Stimulated activated CD4-positive, alpha-beta T cell treated with anti-CD3 and anti-CD28 coated beads, TNF-alpha, amount 100 ng/mL, for 1 hour (primary cell): ENCODE measurements around the gene DACH2.

Experiments
- DNase-seq, 3 donors: peaks; one replicate each; pipeline ENCODE4 v3.0.0-alpha.2; 2020; ENCODE audit warnings: low read depth in 3 of 3, low spot score in 1 of 3

The DACH2 gene

DNA sequence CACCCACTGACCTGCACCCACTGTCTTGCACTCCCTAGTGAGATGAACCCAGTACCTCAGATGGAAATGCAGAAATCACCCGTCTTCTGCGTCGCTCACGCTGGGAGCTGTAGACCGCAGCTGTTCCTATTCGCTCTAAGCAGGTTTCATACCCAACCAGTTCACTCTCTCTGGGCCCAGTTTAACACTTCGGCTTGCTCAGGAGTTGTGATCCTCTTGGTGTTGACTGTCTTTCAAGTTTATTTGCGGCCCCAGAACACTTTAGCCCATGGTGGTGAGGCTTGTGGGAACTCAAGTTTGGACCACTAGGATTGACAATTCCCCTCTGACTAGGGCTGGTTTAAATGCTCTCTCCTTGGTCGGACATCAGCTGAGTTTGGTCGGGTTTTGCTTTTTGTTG is 147.0 kb downstream of the DACH2 start:
- no peak for DNase-seq

DNA sequence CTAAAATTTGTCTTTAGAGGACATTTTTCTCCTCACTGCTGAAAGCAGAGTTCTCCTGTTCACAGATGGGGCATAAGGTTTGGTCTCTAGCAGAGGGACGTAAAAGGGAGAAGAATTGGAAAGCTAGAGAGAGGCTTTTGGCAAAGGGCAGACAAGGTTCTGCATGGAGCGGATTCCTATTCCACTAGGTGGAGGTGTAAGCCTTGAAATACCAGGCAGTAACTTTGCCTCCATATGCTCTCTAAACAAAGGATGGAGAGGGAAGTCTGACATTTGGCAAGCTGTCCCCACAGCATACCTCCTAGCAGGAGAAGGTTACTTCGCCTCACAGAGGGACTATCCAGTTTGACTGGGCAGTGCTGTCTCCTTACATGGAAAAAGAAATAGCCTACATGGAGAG is 174.7 kb downstream of the DACH2 start:
- no peak for DNase-seq

DNA sequence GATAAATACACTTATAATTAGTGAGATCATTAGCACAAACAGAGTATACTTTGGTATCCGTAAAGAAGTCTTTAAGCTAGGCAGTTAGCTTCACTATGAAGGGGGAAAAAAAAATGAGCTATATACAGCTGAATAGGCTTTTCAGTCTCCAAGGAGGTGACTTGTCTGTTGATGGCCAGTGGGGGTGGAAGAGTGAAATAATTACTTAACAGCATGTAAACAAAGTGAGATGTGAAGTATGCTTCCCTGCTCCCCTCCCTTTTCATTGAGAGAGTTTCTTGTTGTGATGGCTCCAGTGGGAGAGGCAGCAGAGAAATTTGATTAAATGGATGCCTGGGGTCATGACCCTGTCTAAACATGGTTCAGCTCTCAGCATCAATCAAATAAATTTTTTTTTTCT is 180.9 kb downstream of the DACH2 start:
- no peak for DNase-seq

DNA sequence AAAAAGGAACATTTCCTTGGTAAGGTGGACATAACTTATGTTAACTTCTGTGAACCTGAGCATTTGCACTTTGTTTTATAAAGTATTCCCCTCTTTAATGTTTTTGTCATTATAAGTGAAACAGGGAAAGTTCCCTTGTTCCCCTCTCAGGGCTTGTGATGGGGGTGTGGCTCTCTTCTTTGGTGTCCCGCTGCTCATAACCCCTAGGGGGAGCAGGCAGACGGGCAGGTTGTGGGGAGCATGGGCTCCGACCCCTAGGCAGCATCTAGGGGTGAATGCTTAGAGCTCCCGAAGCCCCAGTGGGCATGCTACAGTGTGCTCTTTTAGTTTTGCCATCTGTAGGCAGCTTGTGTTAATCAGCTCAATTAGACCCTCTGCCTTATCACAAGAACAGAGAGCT is 200.4 kb downstream of the DACH2 start:
- no peak for DNase-seq

DNA sequence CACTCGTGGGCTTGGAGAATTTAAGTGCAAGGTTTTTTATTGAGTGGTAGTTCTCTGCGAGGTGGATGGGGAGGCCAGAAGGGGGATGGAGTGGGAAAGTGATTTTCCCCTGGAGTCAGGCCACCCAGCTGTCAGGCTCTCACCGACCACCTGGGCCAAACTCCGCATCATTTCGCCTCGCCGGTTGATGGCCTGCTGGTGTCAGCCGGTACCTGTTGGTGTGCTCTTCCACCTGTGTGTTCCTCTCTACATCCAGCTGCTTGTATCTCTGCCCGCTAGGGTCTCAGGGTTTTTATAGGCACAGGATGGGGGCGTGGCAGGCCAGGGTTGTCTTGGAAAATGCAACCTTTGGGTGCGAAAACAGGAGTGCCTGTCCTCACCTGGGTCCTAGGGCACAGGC is 200.9 kb downstream of the DACH2 start:
- no peak for DNase-seq

DNA sequence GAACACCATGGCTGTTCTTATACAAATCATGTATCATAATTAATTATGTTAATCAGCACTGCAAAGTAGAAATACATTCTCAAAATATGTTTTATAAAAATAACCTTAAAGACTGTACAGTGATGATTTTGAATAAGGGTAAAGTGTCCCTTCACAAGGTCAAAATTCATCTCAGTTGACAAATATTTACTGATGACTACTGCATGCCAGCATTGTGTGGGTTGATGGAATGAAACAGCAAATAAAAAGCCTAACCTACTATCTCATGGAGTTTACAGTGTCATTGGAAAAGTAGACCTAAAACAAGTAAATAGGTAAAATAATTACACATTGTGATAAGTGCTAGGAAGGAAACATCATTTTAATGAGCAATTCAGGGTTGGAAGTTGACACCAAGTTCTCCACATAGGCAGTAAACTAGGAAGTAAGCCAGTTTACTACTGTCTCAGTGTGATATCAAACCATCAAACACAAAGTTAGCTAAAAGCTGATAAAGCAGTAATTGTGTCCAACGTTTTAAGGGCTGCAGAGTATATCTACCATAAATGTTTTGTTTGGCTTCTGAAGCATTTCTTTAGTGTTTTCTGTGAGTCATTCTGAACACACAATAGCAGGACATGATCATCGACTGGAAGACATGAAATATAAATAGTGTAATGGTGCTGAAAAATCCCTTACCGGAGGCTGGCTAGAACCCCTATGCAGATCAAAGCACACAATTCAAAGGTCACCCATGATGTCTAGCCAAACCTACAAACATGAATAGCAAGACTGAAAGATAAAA is 221.8 kb downstream of the DACH2 start:
- DNase-seq, result no peak

DNA sequence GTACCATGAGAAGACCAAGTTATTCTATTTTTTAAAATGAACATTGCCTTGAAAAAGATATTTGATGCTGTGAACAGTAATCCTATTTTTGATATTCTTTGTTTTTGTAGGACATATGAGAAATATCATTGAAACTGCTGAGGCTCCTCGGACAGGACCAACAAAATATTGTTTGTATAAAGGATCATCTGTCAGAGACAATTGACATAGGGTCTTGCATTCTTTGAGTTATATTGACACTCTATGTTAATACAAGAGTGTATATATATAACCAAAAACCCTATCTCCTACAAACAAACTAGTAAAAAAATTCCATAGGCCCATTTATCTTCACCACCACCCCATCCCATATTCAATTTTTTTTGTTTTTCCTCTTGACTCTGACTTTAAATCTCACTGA is 222.7 kb downstream of the DACH2 start:
- DNase-seq, result no peak

DNA sequence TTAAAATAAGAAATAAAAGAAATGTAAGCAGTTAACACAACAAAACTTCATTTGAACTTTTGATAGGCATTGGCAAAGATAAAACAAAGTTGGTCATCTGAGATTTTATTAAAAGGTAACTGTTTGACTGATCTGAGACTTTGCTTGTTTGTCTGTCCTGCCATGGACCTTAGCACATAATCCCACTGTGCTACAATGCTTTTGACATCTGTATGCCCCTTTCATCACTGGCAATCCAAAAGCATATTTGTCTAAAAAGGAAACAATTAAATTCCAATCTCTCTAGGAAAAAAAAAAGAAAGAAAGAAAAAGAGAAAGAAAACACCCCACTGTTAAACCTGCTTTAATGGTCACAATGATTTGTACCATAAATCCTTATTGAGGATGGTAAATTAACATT is 231.0 kb downstream of the DACH2 start:
- no peak for DNase-seq

DNA sequence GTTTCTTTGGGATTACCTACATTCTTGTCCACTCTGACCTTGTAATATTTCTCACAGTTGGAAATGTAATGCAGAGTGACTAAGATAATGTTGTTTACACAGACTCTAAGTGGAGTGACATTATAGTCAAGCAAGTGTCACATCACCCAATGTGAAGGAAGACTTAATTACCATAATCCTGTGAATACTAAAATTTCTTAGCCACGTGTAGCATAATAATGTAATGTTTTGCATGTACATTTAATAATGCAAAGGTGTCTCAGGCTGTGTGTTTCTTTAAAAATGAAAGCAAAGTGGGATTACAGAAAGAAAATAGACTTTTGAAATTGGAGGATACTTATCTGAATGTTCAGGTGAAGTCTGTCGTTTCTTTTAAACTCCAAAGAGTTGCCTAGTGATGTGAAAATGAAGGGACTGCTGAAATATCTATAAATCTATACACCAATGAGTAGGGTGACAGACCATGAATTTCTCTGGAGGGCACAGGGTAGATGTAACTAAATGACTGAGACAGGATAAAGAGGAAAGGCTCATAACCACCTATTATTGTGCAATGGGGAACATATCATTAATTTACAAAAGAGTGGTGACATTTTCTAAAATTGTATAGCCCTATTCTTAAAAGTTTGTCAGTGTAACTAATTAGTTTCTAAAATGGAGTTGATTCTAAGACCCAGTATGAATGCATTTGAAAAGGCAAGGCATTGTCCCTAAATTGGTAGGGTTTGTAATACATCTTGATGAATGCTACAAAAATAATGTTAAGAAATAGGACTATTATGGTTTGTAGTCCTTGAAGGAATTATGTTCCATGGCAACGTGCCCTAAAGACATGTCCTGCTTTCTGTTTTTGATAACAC is 235.7 kb downstream of the DACH2 start:
- DNase-seq, result no peak

DNA sequence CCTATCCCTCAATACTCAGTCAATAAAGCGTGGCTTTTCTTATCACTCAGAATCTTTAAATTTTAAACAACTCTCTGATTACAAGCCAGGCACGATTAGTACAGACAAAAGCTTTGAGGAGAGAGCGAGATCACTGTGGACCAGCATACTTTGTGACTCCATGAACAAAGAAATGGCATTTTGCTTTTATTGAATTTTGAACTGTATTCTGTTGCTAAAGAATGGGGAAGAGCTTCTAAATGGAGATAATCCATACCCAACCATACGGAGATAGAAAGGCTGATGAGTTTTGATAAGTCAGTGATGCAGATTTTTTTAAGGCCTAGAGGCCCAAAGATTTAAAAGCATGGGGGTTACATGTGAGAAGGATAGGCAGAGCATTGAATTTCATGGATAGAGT is 259.1 kb downstream of the DACH2 start:
- DNase-seq, result no peak

DNA sequence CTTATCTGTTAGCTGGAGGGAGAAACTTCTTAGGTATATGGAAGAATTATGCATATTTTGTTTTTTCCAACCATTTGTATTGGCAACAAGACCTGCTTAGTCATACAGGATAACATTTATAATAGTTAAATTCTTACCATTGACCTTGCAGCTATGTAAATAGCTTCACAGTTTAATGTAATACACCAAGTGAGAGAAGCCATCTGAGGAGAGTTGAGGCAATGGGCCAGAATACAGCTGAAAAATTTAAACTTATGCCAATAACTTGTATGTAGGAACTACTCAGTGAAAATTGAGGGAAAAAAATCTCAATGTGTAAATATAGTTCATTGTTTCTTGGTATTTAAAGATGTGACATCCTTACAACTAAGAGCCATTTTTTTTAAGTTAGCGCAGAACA is 273.5 kb downstream of the DACH2 start:
- DNase-seq, result no peak

DNA sequence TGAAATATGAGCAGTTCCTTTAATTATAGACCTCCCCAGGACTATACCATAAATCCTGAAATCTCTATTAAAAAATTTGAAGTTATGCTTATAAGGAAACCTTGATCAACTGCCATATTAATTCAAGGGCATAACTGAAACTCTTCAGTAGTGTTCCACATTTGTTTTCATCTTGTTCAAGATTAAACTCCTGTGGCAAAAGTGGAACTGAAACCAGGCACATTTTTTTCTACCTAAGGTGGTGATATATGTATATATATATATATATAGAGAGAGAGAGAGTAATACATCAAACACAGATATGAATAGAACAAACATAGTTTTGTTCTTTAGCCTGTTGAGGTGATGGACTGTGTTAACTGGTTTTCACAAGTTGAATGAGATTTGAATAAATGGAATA is 287.9 kb downstream of the DACH2 start:
- no peak for DNase-seq

DNA sequence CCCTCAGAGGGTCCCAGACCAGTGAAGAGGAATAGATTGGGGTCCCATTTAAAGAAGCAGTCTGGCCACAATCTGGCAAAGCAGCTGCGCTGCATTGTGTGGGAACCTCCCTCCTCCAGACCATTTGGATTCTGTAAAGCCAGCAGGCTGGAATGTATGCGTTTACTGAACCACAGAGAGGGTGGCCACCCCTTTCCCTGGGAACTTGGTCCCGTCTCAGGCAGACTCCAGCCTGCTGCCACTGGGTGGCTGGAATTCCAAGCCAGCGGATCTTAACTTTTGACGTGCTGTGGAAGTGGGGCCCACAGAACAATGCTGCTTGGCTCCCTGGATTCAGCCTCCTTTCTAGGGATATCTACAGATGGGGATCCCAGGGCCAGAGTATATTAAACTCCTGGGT is 307.2 kb downstream of the DACH2 start:
- no peak for DNase-seq

DNA sequence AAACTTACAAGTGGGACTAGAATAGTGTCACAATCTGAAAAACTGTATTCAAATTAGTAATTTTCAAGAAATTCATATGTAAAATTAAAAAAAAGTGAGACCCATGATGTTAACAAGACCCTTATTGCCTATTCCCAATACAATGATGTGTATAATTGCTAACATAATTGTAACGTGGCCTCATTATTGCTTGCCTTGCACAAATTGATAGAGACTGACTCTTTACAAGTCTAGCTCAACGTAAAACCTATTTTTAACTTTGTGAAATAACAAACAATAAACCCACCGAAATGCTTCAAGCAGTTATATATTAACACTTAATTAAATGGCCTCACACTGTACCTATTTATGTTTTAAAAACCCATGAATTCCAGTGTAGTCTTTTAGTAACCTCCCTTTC is 312.5 kb downstream of the DACH2 start:
- no peak for DNase-seq

DNA sequence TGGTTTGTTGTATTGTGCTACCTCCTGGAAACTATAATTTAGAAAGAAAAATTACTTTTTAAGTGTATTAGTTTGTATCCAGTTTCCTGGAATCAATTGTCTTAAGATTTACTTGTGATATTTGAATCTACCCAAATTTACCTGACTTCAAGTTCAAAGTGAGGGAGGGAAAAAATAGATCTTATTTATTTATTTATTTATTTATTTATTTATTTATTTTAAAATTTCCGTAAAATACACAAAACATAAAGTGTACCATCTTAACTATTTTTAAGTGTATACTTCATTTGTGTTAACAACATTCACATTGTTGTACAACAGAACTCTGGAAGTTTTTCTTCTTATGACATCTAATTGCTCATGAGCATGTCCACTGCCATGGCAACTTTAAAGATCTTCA is 356.0 kb downstream of the DACH2 start:
- DNase-seq, result no peak

DNA sequence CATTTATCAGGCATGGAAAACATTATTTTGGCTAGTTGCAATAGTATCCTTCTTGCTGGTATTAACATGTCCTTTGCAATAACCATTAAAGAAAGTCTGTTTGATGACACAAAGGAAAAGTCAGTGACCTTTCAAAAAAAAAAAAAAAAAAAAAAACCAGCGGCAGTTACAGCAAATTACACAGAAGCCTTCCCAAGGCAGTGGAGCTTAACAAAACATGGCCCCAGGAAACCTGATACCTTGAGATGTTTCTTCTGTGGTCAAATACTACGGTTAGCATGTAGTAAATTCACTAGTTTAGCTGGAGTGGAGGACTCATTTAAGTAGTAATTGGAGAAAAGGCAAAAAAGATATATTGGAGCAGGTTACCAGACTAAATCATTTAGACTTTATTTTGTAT is 359.1 kb downstream of the DACH2 start:
- DNase-seq, result no peak

DNA sequence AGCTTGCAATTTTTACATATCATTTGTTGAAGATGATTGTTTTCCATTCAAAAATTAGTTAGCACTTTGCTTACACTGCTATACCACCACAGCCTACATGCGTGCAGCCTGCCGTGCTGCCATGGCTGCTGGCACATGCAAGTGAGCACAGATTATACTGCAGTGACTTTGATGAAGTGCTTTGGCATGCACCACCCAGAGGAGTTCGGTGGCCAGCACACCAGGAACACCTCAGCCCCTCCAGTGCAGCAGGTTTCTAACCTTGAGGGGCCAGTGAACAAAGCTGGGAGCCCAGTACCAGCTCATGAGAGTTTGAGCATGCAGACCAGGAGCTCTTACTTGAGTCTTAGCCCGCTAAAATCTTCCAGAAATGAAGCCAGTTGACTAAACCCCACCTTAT is 431.5 kb downstream of the DACH2 start:
- no peak for DNase-seq

DNA sequence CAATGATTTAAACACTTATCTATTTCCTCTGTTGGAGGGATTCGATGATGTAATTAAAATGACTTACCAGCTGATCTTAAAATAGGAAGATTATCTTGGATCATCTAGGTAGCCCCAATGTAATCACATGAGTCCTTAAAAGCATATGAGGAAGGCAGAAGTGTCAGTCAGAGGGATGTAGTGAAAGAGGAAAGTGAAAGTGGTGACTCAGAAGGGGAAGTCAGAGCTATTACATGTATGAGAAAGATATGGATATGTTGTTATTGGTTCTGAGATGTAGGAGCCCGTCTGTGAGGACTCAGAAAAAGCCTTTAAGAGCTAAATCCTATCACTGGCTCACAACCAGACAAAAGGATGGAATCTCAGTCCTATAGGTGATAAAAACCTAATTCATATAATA is 456.4 kb downstream of the DACH2 start:
- no peak for DNase-seq

DNA sequence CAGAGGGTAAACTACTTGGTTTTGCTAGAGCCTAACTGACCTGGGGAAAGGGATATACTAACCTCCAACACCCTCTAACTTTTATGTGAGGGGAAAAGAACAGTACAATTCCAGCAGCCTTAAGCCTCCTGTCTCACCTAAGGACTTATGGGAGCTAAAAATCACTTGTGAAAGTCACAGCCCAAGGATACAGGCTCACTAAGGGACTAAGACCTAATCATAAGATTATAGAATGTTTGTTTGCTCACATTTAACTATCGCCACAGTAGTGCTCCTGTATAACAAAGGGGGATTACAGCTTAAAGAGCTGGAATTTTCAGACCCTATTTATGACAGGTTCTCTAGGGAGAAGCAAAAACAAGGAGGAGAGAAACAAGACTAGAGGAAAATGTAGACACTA is 548.7 kb downstream of the DACH2 start:
- DNase-seq, result no peak

DNA sequence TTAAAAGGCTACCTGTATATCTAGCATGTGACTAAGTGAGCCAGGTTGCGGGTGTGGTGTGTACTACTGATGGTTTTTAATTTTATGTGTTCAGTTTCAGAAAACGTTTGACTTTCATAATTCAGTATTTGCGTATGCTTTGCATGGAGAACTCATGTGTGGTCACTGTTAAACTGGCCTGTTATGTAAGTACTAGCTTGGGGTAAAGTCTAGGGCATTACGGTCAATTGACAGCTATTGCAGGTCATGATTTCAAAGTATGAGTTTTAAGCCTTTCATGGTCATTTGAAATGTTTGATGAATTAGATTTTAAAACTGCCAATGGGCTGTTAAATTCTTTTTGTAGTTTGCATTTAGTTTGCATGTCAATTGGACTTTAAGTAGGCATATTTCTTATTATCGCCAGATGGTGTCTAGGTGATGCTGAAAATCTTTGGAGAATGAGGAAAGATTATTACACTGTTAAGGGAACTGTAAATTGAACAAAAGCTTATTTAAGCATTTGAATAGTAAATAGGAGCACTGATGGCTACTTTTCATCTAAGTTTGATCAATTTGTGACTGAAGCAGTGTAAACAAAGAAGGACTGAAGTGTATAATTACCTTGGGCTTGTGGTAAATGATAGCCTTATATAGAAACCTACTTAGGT is 563.4 kb downstream of the DACH2 start:
- no peak for DNase-seq

DNA sequence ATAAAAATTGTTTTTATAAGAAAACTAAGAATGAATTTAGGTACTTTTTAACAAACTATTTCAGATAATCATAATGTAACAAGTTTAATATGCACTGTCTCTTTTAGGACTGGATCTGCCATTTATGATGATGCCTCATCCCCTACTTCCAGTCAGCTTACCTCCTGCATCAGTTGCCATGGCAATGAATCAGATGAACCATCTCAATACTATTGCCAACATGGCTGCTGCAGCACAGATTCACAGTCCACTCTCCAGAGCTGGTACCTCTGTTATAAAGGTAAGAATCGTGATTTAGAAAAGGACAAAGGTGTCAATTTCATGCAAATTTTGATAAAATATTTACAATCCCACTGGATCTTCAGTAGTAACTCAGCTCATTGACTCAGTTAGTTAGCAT is 566.2 kb downstream of the DACH2 start:
- no peak for DNase-seq

DNA sequence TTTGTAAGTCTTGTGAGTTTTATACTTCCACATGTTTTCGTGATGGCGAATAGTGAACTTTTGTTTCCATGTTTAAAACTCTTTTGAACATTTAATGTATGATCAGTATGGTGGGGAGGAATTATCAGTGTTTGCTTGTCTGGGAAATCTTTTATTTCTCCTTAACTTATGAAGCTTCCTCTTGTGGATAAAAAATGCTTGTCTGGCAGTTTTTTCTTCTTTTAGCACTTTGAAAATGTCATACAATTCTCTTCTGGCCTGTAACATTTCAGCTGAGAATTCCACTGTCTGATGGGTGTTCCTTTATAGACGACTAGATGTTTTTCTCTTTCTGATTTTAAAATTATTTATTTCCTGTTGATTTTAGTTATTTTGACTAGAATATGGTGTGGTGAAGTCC is 576.0 kb downstream of the DACH2 start:
- no peak for DNase-seq
